GM23248 (cell line): ENCODE results near the gene SPATS2.

ENCODE experiments used
- EZH2 ChIP-seq: fragments of 200-600 bp; sonication (generic); IDR thresholded peaks from 2 replicates; pipeline ENCODE4 v1.6.1; 2018; ENCODE audit warnings: antibody characterized with exemption, mild to moderate bottlenecking; ENCODE audit not compliant: insufficient read depth, poor library complexity, severe bottlenecking
- EZH2phosphoT487 ChIP-seq: fragments of 200-600 bp; sonication (generic); IDR thresholded peaks from 2 replicates; pipeline ENCODE4 v1.6.1; 2018; ENCODE audit warnings: antibody characterized with exemption, moderate library complexity, mild to moderate bottlenecking, low read depth; ENCODE audit not compliant: insufficient read depth

GRCh38 chr12:49432616-49433015 is 65.4 kb downstream of the SPATS2 start:
- TF ChIP-seq EZH2 (no peak), EZH2phosphoT487 (no peak)
